SK-N-SH (cell line): ENCODE results near the gene NYNRIN. TPM values are rescaled to one million over a fixed set of nuclear protein-coding genes. Genes with fewer than 3 reads are reported as not detected.

Experiments used
- CTCF ChIA-PET: fragments of 300-600, 350-600 bp; formaldehyde crosslinking; extraction: SDS; loops from one replicate; lab custom pipeline; 2021; lab: Yijun Ruan, JAX
- POLR2A ChIA-PET: fragments of 350-600 bp; sonication (Branson Sonifier 250); formaldehyde crosslinking; extraction: SDS; loops from one replicate; lab custom pipeline; 2020; ENCODE audit warnings: antibody characterized with exemption, inconsistent platforms; lab: Yijun Ruan, JAX
- DNase-seq: peaks from one replicate; pipeline ENCODE4 v3.0.0; 2012
- H2AFZ ChIP-seq: fragments of 200-600 bp; sonication (generic); 2 replicates; pipeline ENCODE4 v1.8.1; 2016; ENCODE audit warnings: antibody characterized with exemption, mild to moderate bottlenecking, low read depth
- H3F3A ChIP-seq: fragments of 200-600 bp; sonication (generic); replicated peaks from 2 replicates; pipeline ENCODE3; 2016; ENCODE audit warnings: antibody characterized with exemption, mild to moderate bottlenecking; ENCODE audit not compliant: insufficient read depth
- H3K27ac ChIP-seq, 2 experiments: fragments of 200-500 bp in 1 of 2; fragments of 200-600 bp in 1 of 2; sonication (Bioruptor generic) in 1 of 2; sonication (generic), shearing (Covaris generic) in 1 of 2; 2 replicates each; pipeline versions ENCODE4 v1.5.1 to v1.6.1; 2014 to 2016; ENCODE audit warnings: low read depth in 2 of 2, inconsistent platforms in 1 of 2, low read length in 1 of 2, mild to moderate bottlenecking in 1 of 2, mixed read lengths in 1 of 2
- H3K27me3 ChIP-seq: fragments of 200-600 bp; sonication (generic), shearing (Covaris generic); 2 replicates; pipeline ENCODE4 v1.6.1; 2016; ENCODE audit warnings: mixed run types; ENCODE audit not compliant: insufficient read depth
- H3K36me3 ChIP-seq, 2 experiments: fragments of 200-500 bp in 1 of 2; fragments of 200-600 bp in 1 of 2; sonication (Bioruptor generic) in 1 of 2; sonication (generic) in 1 of 2; replicated peaks in 1 of 2; 2 replicates each; pipeline versions ENCODE3 to v1.5.1; 2014 to 2016; ENCODE audit warnings: low read length in 1 of 2, mild to moderate bottlenecking in 1 of 2; ENCODE audit not compliant: insufficient read depth in 2 of 2, control insufficient read depth in 1 of 2
- H3K4me1 ChIP-seq, 2 experiments: fragments of 200-500 bp in 1 of 2; fragments of 200-600 bp in 1 of 2; sonication (Bioruptor generic) in 1 of 2; sonication (generic), shearing (Covaris generic) in 1 of 2; 2 replicates each; pipeline versions ENCODE4 v1.5.1 to v1.6.1; 2014 to 2016; ENCODE audit warnings: low read depth in 1 of 2, low read length in 1 of 2, mixed run types in 1 of 2; ENCODE audit not compliant: insufficient read depth in 2 of 2, control insufficient read depth in 1 of 2
- H3K4me2 ChIP-seq: fragments of 200-600 bp; sonication (generic), shearing (Covaris generic); 2 replicates; pipeline ENCODE4 v1.6.1; 2017; ENCODE audit warnings: mixed run types
- H3K4me3 ChIP-seq, 2 experiments: fragments of 200-500 bp in 1 of 2; fragments of 200-600 bp in 1 of 2; sonication (Bioruptor generic) in 1 of 2; sonication (generic), shearing (Covaris generic) in 1 of 2; 2 replicates each; pipeline versions ENCODE4 v1.5.1 to v1.8.1; 2014 to 2016; ENCODE audit warnings: low read depth in 2 of 2, inconsistent platforms in 1 of 2, low read length in 1 of 2, mild to moderate bottlenecking in 1 of 2, mixed read lengths in 1 of 2, moderate library complexity in 1 of 2
- H3K79me2 ChIP-seq: fragments of 200-600 bp; sonication (generic); 2 replicates; pipeline ENCODE4 v1.8.1; 2017; ENCODE audit warnings: mild to moderate bottlenecking; ENCODE audit not compliant: insufficient read depth
- H3K9ac ChIP-seq: fragments of 200-600 bp; sonication (generic); 2 replicates; pipeline ENCODE4 v1.6.1; 2017; ENCODE audit warnings: mixed run types
- H3K9me2 ChIP-seq: fragments of 200-600 bp; sonication (generic); 2 replicates; pipeline ENCODE4 v1.6.1; 2017; ENCODE audit warnings: mixed run types
- H3K9me3 ChIP-seq: fragments of 200-600 bp; sonication (generic); 2 replicates; pipeline ENCODE4 v1.6.1; 2017; ENCODE audit warnings: mixed run types, mild to moderate bottlenecking, moderate library complexity
- H4K20me1 ChIP-seq: fragments of 200-600 bp; sonication (generic); 2 replicates; pipeline ENCODE4 v1.6.1; 2017; ENCODE audit warnings: mild to moderate bottlenecking, mixed run types; ENCODE audit not compliant: insufficient read depth
- ELF1 ChIP-seq: IDR thresholded peaks from 2 replicates; pipeline ENCODE4 v1.4.0; 2012
- EP300 ChIP-seq, 2 experiments: IDR thresholded peaks; 2 replicates each; pipeline versions ENCODE4 v1.4.0 to v1.6.1; 2012; ENCODE audit warnings: borderline replicate concordance in 1 of 2, low read depth in 1 of 2, low read length in 1 of 2
- EZH2phosphoT487 ChIP-seq: fragments of 200-600 bp; sonication (generic); IDR thresholded peaks from 2 replicates; pipeline ENCODE4 v1.6.1; 2017; ENCODE audit warnings: low read depth, mixed run types, mild to moderate bottlenecking, antibody characterized with exemption, moderate library complexity, borderline replicate concordance
- GABPA ChIP-seq: IDR thresholded peaks from 2 replicates; pipeline ENCODE4 v1.4.0; 2012; ENCODE audit warnings: low read depth, mild to moderate bottlenecking
- MEF2A ChIP-seq: IDR thresholded peaks from 2 replicates; pipeline ENCODE4 v1.4.0; 2012; ENCODE audit warnings: low read depth, borderline replicate concordance
- MXI1 ChIP-seq: IDR thresholded peaks from 2 replicates; pipeline ENCODE4 v1.6.1; 2012; ENCODE audit warnings: mild to moderate bottlenecking, low read depth, low read length, improper control_type of control experiment
- NFIC ChIP-seq: IDR thresholded peaks from 2 replicates; pipeline ENCODE4 v1.4.0; 2012; ENCODE audit warnings: borderline replicate concordance
- NRF1 ChIP-seq: IDR thresholded peaks from 2 replicates; pipeline ENCODE4 v1.6.1; 2012; ENCODE audit warnings: low read depth, mild to moderate bottlenecking, low read length
- POLR2AphosphoS5 ChIP-seq: IDR thresholded peaks from 2 replicates; pipeline ENCODE4 v1.6.1; 2012; ENCODE audit warnings: low read depth, low read length
- RAD21 ChIP-seq: IDR thresholded peaks from 2 replicates; pipeline ENCODE4 v1.6.1; 2012; ENCODE audit warnings: mild to moderate bottlenecking, low read length
- RXRA ChIP-seq: IDR thresholded peaks from 2 replicates; pipeline ENCODE4 v1.4.0; 2012; ENCODE audit warnings: low read depth, mild to moderate bottlenecking, borderline replicate concordance
- SIN3A ChIP-seq: IDR thresholded peaks from 2 replicates; pipeline ENCODE4 v1.6.1; 2012; ENCODE audit warnings: low read depth, mild to moderate bottlenecking, low read length, moderate library complexity, borderline replicate concordance
- TCF12 ChIP-seq: IDR thresholded peaks from 2 replicates; pipeline ENCODE4 v1.4.0; 2012
- YY1 ChIP-seq: IDR thresholded peaks from 2 replicates; pipeline ENCODE4 v1.4.0; 2012; ENCODE audit warnings: low read depth, mild to moderate bottlenecking
- WGBS: methylation state at CpG from one replicate; pipeline ENCODE4 v1.1.6; 2017; ENCODE audit warnings: low lambda C conversion rate; 5-methylcytosine and 5-hydroxymethylcytosine counted together
- polyA plus RNA-seq, 3 experiments: library from polyadenylated mRNA; depleted of rRNA; stranded (reverse); fragments of >200 nt; gene quantifications; 2 replicates each; pipeline ENCODE4 v1.2.3, GENCODE V29; 2012
- TF ChIP-seq, protein P1 (sequence below): IDR thresholded peaks from 2 replicates; pipeline ENCODE4 v1.4.0; 2012; ENCODE audit warnings: low read depth, borderline replicate concordance
- TF ChIP-seq, protein P2 (sequence below): IDR thresholded peaks from 2 replicates; pipeline ENCODE4; 2012
- TF ChIP-seq, protein P3 (sequence below): IDR thresholded peaks from 2 replicates; pipeline ENCODE4 v1.4.0; 2012; ENCODE audit warnings: low read depth, borderline replicate concordance
- TF ChIP-seq, protein P4 (sequence below): fragments of 150-350 bp; IDR thresholded peaks from 2 replicates; pipeline ENCODE4 v1.6.1; 2017; ENCODE audit warnings: antibody characterized with exemption, low read length, low read depth, borderline replicate concordance

The NYNRIN gene
- polyA plus RNA-seq, 1 of the 3 experiments (the other 2 are of a cell fraction): 4.8 TPM

DNA sequence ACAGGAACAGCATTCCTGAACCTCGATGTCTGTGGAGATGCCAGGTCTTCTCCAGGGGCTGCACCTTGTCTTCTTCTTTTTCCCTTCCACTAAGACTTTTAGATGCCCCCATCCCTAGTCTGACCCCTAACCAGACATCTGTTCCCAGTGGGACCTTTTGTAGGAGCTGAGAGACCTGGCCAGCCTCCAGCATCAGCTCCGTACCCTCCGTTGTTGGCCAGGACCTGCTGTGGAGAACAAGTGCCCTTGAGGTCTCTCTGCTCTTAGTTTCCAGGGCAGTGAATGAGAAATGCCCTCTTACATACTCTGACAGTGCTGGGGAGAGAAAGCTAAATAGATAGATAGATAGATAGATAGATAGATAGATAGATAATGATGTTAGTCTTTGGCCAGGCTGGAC is 60.5 kb downstream of the NYNRIN start:
- no peaks in the 10 kb centered on the region for H3K9me2 ChIP-seq
- no peaks in the 10 kb centered on the region for H3K9me3 ChIP-seq
- no peak overlapping the region for H3K9ac ChIP-seq
- peaks cover 0 to 5% of the 10 kb centered on the region in 2 experiments for H3K36me3 ChIP-seq
- TF ChIP-seq SIN3A (no peak), NFIC (no peak), ELF1 (no peak), RXRA (no peak), NRF1 (no peak), TCF12 (no peak), YY1 (no peak), RAD21 (no peak), EZH2phosphoT487 (no peak), MXI1 (no peak), GABPA (no peak), MEF2A (no peak), POLR2AphosphoS5 (no peak), EP300 (IDR thresholded peaks at IDR 0.05; ENCODE audit: borderline replicate concordance in 1 of 2, low read depth in 1 of 2, low read length in 1 of 2) (no peak)
- TF ChIP-seq, protein P1, sequence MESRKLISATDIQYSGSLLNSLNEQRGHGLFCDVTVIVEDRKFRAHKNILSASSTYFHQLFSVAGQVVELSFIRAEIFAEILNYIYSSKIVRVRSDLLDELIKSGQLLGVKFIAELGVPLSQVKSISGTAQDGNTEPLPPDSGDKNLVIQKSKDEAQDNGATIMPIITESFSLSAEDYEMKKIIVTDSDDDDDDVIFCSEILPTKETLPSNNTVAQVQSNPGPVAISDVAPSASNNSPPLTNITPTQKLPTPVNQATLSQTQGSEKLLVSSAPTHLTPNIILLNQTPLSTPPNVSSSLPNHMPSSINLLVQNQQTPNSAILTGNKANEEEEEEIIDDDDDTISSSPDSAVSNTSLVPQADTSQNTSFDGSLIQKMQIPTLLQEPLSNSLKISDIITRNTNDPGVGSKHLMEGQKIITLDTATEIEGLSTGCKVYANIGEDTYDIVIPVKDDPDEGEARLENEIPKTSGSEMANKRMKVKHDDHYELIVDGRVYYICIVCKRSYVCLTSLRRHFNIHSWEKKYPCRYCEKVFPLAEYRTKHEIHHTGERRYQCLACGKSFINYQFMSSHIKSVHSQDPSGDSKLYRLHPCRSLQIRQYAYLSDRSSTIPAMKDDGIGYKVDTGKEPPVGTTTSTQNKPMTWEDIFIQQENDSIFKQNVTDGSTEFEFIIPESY: no peak
- TF ChIP-seq, protein P2, sequence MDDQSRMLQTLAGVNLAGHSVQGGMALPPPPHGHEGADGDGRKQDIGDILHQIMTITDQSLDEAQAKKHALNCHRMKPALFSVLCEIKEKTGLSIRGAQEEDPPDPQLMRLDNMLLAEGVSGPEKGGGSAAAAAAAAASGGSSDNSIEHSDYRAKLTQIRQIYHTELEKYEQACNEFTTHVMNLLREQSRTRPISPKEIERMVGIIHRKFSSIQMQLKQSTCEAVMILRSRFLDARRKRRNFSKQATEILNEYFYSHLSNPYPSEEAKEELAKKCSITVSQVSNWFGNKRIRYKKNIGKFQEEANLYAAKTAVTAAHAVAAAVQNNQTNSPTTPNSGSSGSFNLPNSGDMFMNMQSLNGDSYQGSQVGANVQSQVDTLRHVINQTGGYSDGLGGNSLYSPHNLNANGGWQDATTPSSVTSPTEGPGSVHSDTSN: no peak
- TF ChIP-seq, protein P3, sequence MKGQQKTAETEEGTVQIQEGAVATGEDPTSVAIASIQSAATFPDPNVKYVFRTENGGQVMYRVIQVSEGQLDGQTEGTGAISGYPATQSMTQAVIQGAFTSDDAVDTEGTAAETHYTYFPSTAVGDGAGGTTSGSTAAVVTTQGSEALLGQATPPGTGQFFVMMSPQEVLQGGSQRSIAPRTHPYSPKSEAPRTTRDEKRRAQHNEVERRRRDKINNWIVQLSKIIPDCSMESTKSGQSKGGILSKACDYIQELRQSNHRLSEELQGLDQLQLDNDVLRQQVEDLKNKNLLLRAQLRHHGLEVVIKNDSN: no peak
- TF ChIP-seq, protein P4, sequence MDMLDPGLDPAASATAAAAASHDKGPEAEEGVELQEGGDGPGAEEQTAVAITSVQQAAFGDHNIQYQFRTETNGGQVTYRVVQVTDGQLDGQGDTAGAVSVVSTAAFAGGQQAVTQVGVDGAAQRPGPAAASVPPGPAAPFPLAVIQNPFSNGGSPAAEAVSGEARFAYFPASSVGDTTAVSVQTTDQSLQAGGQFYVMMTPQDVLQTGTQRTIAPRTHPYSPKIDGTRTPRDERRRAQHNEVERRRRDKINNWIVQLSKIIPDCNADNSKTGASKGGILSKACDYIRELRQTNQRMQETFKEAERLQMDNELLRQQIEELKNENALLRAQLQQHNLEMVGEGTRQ: no peak
- no peaks in the 10 kb centered on the region for H3K4me1 ChIP-seq
- H3K79me2 ChIP-seq: no peaks in the 10 kb centered on the region
- no peak overlapping the region for H3K27ac ChIP-seq
- no peak for DNase-seq
- H3F3A ChIP-seq: no peaks in the 10 kb centered on the region
- H2AFZ ChIP-seq: no peak overlapping the region
- CTCF ChIA-PET: no interaction called here
- H3K4me3 ChIP-seq: no peak overlapping the region
- H3K4me2 ChIP-seq: no peak overlapping the region
- POLR2A ChIA-PET: no interaction called here
- no peaks in the 10 kb centered on the region for H4K20me1 ChIP-seq
- H3K27me3 ChIP-seq: no peaks in the 10 kb centered on the region
- 92% methylated on average over 3 of the region's 3 CpGs for WGBS
